Upper lobe of right lung (tissue), 1 donor: ENCODE data around the gene UNC93A. TPM values are rescaled to one million over a fixed set of nuclear protein-coding genes. Genes with fewer than 3 reads are reported as not detected.
"Not testable (repeated sequence)": the region's sequence is repeated elsewhere in the genome, so short reads cannot be mapped to it uniquely, and the experiment has no call there.

Source experiments
- ATAC-seq: fragments of 200-7000 bp; cut with Tn5 transposase; one replicate; pipeline ENCODE4 v1.9.1; 2020; ENCODE audit warnings: mild to moderate bottlenecking, moderate library complexity
- DNase-seq: peaks from one replicate; pipeline ENCODE4 v3.0.0-alpha.2; 2020
- H3K27ac ChIP-seq: fragments of 200-600 bp; one replicate; pipeline ENCODE4 v1.8.0; 2022
- H3K27me3 ChIP-seq: fragments of 200-600 bp; one replicate; pipeline ENCODE4 v1.8.0; 2022; ENCODE audit warnings: mild to moderate bottlenecking
- H3K36me3 ChIP-seq: fragments of 200-600 bp; one replicate; pipeline ENCODE4 v1.8.0; 2022
- H3K4me1 ChIP-seq: fragments of 200-600 bp; one replicate; pipeline ENCODE4 v1.8.0; 2022
- H3K4me3 ChIP-seq: fragments of 200-600 bp; one replicate; pipeline ENCODE4 v1.8.0; 2022; ENCODE audit warnings: mild to moderate bottlenecking
- H3K9me3 ChIP-seq: fragments of 200-600 bp; one replicate; pipeline ENCODE4 v1.8.0; 2022
- intact Hi-C: fragments of 100-400 bp; cut with DNase I; formaldehyde crosslinking; loops from one replicate; pipeline ENCODE4 v1.11.0; 2022
- total RNA-seq: library from RNA; stranded (reverse); fragmentation: NEBNext Ultra II Directional; extraction: Animal tissue kit (Norgen Biotek cat#: 25700); gene quantifications from one replicate; pipeline ENCODE4 v1.2.1, GENCODE V29; 2021
- TF ChIP-seq, protein P1 (sequence below): fragments of 200-600 bp; IDR thresholded peaks from one replicate; pipeline ENCODE4 v1.8.0; 2022; ENCODE audit warnings: antibody characterized with exemption
- donor health status: DM: no; HTN: yes; CAD: no; lungs with severe emphysema.

The UNC93A gene
- total RNA-seq, 1 donor from 2014 or later: not detected

DNA sequence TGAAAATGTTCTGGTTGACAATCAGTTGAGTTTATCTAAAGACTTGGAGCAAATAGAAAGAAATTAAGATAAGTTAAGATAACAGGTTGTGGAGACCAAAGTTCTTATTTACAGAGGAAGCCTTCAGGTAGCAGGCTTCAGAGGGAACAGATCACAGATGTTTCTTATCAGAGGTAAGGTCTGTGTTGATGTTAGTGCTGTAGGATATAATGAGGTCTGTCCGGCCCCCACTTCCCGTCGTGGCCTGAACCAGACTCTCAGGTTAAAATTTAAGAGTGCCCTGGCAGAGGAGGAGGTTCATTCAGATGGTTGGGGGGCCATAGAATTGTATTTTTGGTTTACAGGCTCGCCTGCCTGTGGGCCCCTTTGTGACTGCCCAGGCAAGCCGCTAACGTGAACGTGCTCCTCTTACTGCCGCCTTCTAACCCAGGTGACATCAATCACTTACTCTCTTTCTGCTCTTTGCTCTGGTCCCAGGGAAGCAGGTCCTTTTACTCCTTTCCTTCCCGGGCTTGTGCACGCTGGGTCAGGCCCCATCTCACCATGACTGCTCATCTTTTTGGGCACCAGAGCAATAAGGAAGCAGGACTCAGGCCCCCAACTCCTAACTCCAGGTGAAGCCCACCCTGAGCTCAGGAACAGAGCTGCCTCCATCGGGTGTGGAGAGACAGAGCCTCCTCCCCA is 18.3 kb upstream of the UNC93A start:
- TF ChIP-seq, protein P1, sequence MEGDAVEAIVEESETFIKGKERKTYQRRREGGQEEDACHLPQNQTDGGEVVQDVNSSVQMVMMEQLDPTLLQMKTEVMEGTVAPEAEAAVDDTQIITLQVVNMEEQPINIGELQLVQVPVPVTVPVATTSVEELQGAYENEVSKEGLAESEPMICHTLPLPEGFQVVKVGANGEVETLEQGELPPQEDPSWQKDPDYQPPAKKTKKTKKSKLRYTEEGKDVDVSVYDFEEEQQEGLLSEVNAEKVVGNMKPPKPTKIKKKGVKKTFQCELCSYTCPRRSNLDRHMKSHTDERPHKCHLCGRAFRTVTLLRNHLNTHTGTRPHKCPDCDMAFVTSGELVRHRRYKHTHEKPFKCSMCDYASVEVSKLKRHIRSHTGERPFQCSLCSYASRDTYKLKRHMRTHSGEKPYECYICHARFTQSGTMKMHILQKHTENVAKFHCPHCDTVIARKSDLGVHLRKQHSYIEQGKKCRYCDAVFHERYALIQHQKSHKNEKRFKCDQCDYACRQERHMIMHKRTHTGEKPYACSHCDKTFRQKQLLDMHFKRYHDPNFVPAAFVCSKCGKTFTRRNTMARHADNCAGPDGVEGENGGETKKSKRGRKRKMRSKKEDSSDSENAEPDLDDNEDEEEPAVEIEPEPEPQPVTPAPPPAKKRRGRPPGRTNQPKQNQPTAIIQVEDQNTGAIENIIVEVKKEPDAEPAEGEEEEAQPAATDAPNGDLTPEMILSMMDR: no peak
- Histone ChIP-seq H3K4me1 (no peaks in the 10 kb centered on the region), H3K36me3 (no peaks in the 10 kb centered on the region), H3K4me3 (no peak overlapping the region), H3K9me3 (no peaks in the 10 kb centered on the region), H3K27ac (no peak overlapping the region), H3K27me3 (no peaks in the 10 kb centered on the region)
- DNase-seq: no peak
- intact Hi-C loops: no loop called here
- ATAC-seq: no peak

DNA sequence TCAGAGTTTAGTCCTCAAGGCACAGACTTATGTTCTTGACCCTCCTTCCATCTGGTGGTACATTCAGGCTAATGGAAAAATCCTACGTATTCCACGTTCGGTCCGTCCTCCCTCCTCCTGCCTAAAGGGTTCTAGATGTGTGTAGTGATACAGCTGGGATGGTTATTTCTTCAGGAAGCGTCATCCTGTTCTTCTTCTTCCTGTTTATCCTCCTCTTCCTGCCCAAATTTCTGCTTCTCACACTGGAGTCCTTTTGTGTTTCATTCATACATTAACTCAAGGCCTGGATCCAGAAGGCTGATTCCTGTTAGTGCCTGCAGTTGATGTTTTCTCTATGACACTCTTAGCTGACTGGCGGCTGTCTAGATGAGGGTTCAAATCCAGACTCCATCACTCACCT is 16.8 kb upstream of the UNC93A start:
- no peaks in the 10 kb centered on the region for H3K27me3 ChIP-seq
- H3K27ac ChIP-seq: no peak overlapping the region
- TF ChIP-seq, protein P1: no peak
- ATAC-seq (no peak), DNase-seq (no peak)
- H3K36me3 ChIP-seq: no peaks in the 10 kb centered on the region
- no peak overlapping the region for H3K4me3 ChIP-seq
- no peaks in the 10 kb centered on the region for H3K4me1 ChIP-seq
- intact Hi-C loops: no loop called here
- H3K9me3 ChIP-seq: no peaks in the 10 kb centered on the region

DNA sequence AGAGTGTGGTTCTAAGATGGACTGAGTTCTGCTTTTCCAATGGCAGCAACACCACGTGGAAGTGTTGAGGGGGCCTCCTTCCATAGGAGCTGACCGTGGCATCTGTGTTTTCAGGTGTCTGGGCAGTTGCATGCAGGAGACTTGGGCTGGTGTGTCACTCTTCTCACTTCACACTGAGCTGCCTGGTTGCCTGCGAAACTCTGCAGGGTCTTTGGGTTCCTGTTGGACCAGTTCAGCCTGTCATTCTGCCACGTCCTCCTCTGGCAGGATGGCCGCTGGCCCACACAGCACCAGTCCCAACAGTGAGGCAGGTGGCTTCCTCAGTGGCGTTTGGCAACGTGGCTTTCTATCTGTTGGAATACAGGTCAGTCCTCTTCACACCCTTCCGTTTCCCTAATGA is 16.1 kb upstream of the UNC93A start:
- Histone ChIP-seq H3K9me3 (no peaks in the 10 kb centered on the region), H3K4me3 (no peak overlapping the region), H3K4me1 (no peaks in the 10 kb centered on the region), H3K27ac (no peak overlapping the region), H3K36me3 (no peaks in the 10 kb centered on the region), H3K27me3 (no peaks in the 10 kb centered on the region)
- DNase-seq (no peak), ATAC-seq (no peak)
- intact Hi-C loops: no loop called here
- TF ChIP-seq, protein P1: no peak

DNA sequence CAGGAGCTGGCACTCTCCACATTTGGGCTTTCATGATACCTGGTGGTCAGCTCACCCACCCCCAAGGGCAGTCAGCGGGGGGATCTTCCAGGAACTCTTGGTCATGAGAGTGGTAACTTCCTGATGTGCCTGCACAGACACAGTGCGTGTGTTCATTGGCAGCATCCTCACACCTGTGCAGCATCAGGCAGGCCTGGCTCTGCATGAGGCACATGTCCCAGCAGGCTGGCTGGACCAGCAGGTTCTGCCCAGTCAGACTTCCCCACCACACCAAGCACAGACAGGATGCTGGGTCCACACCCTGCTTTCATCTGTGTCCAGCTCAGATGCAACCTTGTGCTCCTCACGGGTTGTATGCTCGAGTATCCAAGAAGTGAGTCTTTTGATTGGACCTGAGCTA is 15.7 kb upstream of the UNC93A start:
- no peaks in the 10 kb centered on the region for H3K4me1 ChIP-seq
- no peak for ATAC-seq
- DNase-seq: no peak
- H3K9me3 ChIP-seq: no peaks in the 10 kb centered on the region
- H3K27me3 ChIP-seq: no peaks in the 10 kb centered on the region
- no peak overlapping the region for H3K4me3 ChIP-seq
- no peak overlapping the region for H3K27ac ChIP-seq
- TF ChIP-seq, protein P1: no peak
- intact Hi-C loops: no loop called here
- no peaks in the 10 kb centered on the region for H3K36me3 ChIP-seq

DNA sequence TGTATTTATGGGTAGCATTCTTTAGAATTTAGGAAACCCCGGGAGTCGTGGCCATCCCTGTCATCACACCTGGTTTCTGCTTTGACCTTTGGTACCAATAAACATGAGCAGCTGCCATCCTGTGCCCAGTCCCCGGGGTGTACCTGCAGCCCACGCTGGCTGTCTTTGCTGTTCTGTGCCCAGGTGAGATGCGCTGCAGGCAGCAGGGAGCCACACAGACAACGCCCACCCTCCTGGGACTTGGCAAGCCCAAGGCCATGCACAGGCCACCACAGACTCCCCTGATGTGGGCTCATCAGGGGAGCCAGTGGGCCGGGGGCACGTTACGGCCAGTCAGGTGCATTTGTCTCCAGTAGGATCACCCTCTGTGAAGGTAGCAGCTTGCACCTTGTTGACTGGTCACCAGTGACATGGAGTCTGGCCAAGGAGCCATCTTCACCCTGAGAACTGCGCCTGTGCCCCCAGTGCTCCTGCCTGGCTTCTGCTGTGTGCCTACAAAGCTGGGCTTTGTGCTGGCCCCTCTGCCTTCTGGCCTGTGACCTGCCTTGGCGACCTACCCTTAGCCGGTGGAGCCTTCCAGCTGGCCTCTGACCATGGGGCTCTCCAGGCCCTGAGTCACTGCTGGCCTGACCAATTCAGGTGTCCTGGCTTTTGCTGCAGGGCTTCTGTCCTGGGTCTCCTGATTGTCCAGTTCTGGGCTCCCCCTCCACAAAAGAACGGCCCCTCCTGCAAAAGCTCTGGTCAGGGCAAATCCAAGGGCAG is 14.2 kb upstream of the UNC93A start:
- no peak overlapping the region for H3K4me3 ChIP-seq
- H3K36me3 ChIP-seq: no peaks in the 10 kb centered on the region
- ATAC-seq (no peak), DNase-seq (peak; percentile 62)
- intact Hi-C loops: no loop called here
- no peaks in the 10 kb centered on the region for H3K27me3 ChIP-seq
- no peak overlapping the region for H3K27ac ChIP-seq
- no peaks in the 10 kb centered on the region for H3K9me3 ChIP-seq
- TF ChIP-seq, protein P1: no peak
- H3K4me1 ChIP-seq: no peaks in the 10 kb centered on the region

DNA sequence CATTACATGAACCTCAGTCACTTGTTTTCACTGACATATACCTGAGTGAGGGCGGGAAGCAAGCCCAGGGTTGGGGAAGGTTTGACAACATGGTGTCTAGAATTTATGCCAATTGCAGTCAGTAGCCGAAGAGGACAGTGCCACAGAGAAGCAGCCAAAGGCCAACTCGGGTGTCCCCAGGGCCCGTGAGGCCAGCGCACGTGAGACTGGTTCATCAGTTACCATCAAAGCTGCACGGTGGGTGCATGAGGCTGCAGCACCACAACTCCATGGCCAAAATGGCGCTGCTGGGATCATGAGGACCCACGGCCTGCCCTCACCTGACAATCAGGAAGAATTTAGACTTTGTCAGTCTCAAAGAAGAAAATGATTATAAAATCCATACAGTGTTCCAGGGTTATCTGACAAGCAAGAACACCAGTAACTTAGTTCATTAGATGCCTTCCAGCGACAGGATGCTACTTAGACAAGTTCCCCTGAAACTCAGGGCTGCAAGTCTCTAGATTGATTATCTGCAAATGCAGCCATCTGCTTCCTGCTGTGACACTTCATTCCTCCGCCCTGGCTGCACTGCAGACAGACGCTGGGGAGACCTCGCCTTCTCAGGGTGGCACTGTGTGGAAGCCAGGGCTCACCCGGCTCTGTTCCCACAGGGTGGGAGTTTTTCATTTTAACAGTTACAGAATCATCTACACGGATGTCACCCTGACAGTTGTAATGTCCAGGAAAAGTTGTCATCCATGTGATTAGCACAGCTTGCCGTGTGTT is 12.8 kb upstream of the UNC93A start:
- DNase-seq, ATAC-seq, H3K27me3 ChIP-seq, H3K4me1 ChIP-seq, H3K4me3 ChIP-seq, H3K9me3 ChIP-seq, H3K36me3 ChIP-seq, intact Hi-C loops, H3K27ac ChIP-seq: not testable (repeated sequence)
